B cell (primary cell): Measurements from ENCODE around the gene ZNF692.

Source experiments
- CTCF ChIP-seq: fragments of 200-600 bp; IDR thresholded peaks from one replicate; pipeline ENCODE4 v1.8.0; 2022; ENCODE audit warnings: antibody characterized with exemption, mild to moderate bottlenecking
- EZH2 ChIP-seq: IDR thresholded peaks from 2 replicates; pipeline ENCODE4 v1.6.1; 2012; ENCODE audit warnings: borderline replicate concordance, low read depth, mild to moderate bottlenecking, moderate library complexity, low read length; ENCODE audit not compliant: insufficient read depth, poor library complexity, severe bottlenecking

DNA sequence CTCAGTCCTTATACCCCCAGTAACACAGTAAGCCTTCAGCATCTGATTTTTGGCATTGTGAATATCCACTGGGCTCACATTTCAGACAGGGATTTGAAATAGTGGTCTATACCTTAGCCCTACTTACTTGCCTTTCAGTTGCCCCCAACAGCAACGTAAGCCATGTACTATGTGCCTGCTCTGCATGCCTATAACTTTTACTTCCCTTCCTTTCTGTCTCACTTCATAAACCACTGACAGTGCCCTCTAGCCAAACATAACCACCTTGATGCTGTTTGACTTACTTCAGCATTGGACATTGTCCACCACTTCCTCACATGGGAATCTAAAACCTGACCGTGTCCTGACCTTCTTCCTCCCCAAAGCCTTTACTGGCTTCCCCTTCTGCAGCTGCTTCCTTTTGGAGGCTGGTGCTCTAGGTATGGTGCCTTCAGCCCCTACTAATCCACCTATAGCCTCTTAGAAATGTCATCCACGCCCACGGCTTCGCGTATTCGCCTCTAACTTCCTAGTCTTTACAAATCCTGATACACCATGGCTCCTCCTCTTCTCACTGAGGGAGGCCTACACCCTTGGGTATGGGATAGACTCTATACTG, 24.4 kb downstream of the ZNF692 start:
- TF ChIP-seq CTCF: no peak
- TF ChIP-seq EZH2: no peak
